T-helper 2 cell treated with Interferon-gamma antibody and Interleukin-4, amounts not matched to agents 5 μg/mL and 100 μg/mL, for 36 hours (primary cell): Measurements from ENCODE around the gene ZNF776.
A peak's percentile ranks its signal among the peaks of the same experiment; 100 is the strongest.

Experiments
- DNase-seq: peaks from one replicate; pipeline ENCODE4 v3.0.0; 2021; ENCODE audit warnings: low spot score
- H3K27ac Mint-ChIP-seq: one replicate; pipeline ENCODE4 v1.8.0; 2021; ENCODE audit warnings: mild to moderate bottlenecking, mixed read lengths
- H3K27me3 Mint-ChIP-seq: one replicate; pipeline ENCODE4 v1.8.0; 2021; ENCODE audit warnings: low read depth, mixed read lengths
- H3K36me3 Mint-ChIP-seq: one replicate; pipeline ENCODE4 v1.8.0; 2021; ENCODE audit warnings: low read depth, mixed read lengths
- H3K4me1 Mint-ChIP-seq: one replicate; pipeline ENCODE4 v1.8.0; 2021; ENCODE audit warnings: low read depth, mixed read lengths
- H3K4me3 Mint-ChIP-seq: one replicate; pipeline ENCODE4 v1.8.0; 2022; ENCODE audit warnings: mild to moderate bottlenecking, moderate library complexity, mixed read lengths
- H3K9me3 Mint-ChIP-seq: one replicate; pipeline ENCODE4 v1.8.0; 2021; ENCODE audit warnings: mixed read lengths

Gene ZNF776

GRCh38 chr19:57754091-57754673 lies 7.6 kb downstream of the ZNF776 start:
- peaks cover 96% of the 10 kb centered on the region for H3K36me3 Mint-ChIP-seq
- H3K27ac Mint-ChIP-seq, result no peak overlapping the region
- no peaks in the 10 kb centered on the region for H3K4me1 Mint-ChIP-seq
- H3K4me3 Mint-ChIP-seq, result no peak overlapping the region
- H3K9me3 Mint-ChIP-seq, result peaks cover 89% of the 10 kb centered on the region
- H3K27me3 Mint-ChIP-seq, result no peaks in the 10 kb centered on the region
- no peak for DNase-seq

DNA sequence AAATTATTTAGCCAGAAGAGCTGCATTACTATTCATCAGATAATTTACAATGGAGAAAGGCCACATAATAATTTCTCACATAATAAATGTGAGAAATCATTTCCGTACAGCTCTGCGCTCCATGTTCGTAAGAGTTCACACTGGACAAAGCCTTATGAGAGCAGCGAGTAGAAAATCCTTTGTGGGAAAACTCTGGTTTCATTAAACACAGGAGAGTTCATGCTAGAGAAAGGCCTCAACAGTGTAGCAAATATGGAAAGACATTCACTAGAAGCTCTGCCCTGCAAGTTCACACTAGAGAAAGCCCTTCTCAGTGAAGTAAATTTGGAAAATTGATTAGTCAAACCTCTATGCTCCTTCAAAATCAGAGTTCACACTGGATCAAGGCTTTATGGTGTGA lies 8.4 kb downstream of the ZNF776 start:
- no peaks in the 10 kb centered on the region for H3K27me3 Mint-ChIP-seq
- peaks cover 96% of the 10 kb centered on the region for H3K36me3 Mint-ChIP-seq
- H3K4me3 Mint-ChIP-seq, result no peak overlapping the region
- H3K27ac Mint-ChIP-seq, result no peak overlapping the region
- peaks cover 88% of the 10 kb centered on the region for H3K9me3 Mint-ChIP-seq
- no peak for DNase-seq
- no peaks in the 10 kb centered on the region for H3K4me1 Mint-ChIP-seq

GRCh38 chr19:57757941-57758340 lies 11.3 kb downstream of the ZNF776 start:
- H3K4me1 Mint-ChIP-seq, result no peaks in the 10 kb centered on the region
- H3K9me3 Mint-ChIP-seq, result peaks cover 78% of the 10 kb centered on the region
- DNase-seq, result no peak
- no peak overlapping the region for H3K27ac Mint-ChIP-seq
- no peak overlapping the region for H3K4me3 Mint-ChIP-seq
- H3K36me3 Mint-ChIP-seq, result peaks cover 85% of the 10 kb centered on the region
- no peaks in the 10 kb centered on the region for H3K27me3 Mint-ChIP-seq

- H3K27ac Mint-ChIP-seq, result no peak overlapping the region
- H3K9me3 Mint-ChIP-seq, result peaks cover 73% of the 10 kb centered on the region
- H3K4me1 Mint-ChIP-seq, result no peaks in the 10 kb centered on the region
- H3K4me3 Mint-ChIP-seq, result no peak overlapping the region
- H3K27me3 Mint-ChIP-seq, result no peaks in the 10 kb centered on the region
- no peak for DNase-seq
- H3K36me3 Mint-ChIP-seq, result peaks cover 77% of the 10 kb centered on the region
These were observed 12.5 kb downstream of the ZNF776 start for GRCh38 chr19:57759096-57759495.

GRCh38 chr19:57769345-57770131 lies 22.9 kb downstream of the ZNF776 start, which contains the start of gene ZNF586:
Gene ZNF586, plus strand, starts transcription at chr19:57769676. Its CDS starts 167 bp downstream, at chr19:57769843.
- H3K9me3 Mint-ChIP-seq, result peaks cover 57% of the 10 kb centered on the region
- H3K27me3 Mint-ChIP-seq, result no peaks in the 10 kb centered on the region
- H3K36me3 Mint-ChIP-seq, result peaks cover 56% of the 10 kb centered on the region

DNA sequence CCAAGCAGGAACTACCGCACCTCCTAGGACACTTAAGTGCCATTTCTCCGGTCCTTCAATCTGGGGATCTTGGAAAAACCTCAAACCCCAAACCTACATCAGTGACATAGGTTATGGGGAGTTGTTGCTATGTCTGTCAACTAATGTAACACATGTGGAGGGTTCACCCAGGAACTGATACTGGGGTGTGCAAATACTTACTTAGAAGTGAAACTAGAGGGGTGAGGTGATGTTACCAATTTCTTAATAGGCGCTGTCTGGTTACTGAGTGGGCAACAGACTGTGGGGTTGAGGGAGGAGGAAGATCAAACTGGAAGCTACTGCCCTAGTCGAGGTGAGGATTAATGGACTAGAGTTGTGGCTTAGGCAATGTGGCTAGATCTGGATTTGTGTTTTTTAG lies 24.8 kb downstream of the ZNF776 start:
- Mint-ChIP-seq H3K27ac (no peak overlapping the region), H3K27me3 (no peaks in the 10 kb centered on the region), H3K4me1 (peaks cover 9% of the 10 kb centered on the region), H3K4me3 (peak overlapping the region; percentile 14), H3K36me3 (peaks cover 73% of the 10 kb centered on the region), H3K9me3 (peaks cover 58% of the 10 kb centered on the region)
- no peak for DNase-seq

More at GRCh38 chr19:57769345-57770131, 22.9 kb downstream of the ZNF776 start, which contains the start of gene ZNF586:
- peak; percentile 85 for DNase-seq
- Mint-ChIP-seq H3K27ac (peak within 1 kb of the TSS; percentile 92), H3K4me3 (peak within 1 kb of the TSS; percentile 92), H3K4me1 (peaks cover 9% of the 10 kb centered on the region)

DNA sequence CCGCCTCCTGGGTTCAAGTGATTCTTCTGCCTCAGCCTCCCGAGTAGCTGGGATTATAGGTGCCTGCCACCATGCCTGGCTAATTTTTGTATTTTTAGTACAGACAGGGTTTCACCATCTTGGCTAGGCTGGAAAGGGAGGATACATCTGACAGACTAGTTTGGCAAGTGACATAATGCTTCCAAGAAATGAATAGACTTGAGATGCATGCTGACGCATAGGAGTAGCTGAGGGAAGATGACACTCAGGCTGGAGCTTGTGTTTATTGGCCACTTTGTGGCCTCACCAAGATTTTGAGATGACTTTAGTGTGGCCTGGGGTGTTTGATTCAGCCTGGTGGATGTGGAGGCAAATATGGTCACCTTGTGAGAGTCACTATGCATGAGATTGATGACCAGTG lies 26.9 kb downstream of the ZNF776 start:
- Mint-ChIP-seq H3K27me3 (no peaks in the 10 kb centered on the region), H3K4me3 (peak overlapping the region; percentile 15), H3K9me3 (peaks cover 64% of the 10 kb centered on the region), H3K4me1 (peaks cover 9% of the 10 kb centered on the region), H3K36me3 (peaks cover 85% of the 10 kb centered on the region), H3K27ac (no peak overlapping the region)
- no peak for DNase-seq

- Mint-ChIP-seq H3K4me3 (no peak overlapping the region), H3K27ac (no peak overlapping the region), H3K4me1 (peaks cover 3% of the 10 kb centered on the region), H3K36me3 (peaks cover 90% of the 10 kb centered on the region), H3K9me3 (peaks cover 72% of the 10 kb centered on the region), H3K27me3 (no peaks in the 10 kb centered on the region)
- DNase-seq, result no peak
These were observed 30.2 kb downstream of the ZNF776 start for GRCh38 chr19:57776764-57777296.

DNA sequence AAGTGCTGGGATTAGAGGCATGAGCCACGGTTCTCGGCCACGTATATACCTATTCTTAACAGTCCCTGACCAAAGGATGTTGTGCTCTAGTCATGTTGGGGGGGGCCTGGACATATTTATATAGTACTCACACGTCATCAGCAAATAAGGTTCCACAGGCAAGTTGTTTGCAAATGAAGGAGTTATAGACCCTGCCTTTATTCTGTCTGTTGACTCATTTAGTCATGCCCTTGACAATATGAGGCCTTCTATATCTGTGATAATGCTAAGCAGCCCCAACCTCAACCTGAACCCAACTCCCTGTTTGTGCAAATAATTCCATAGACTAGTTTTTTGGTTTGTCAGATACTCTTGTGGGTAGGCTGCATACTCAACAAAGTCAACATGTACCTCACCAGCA lies 31.7 kb downstream of the ZNF776 start:
- peaks cover 64% of the 10 kb centered on the region for H3K9me3 Mint-ChIP-seq
- H3K36me3 Mint-ChIP-seq, result peaks cover 83% of the 10 kb centered on the region
- no peak overlapping the region for H3K27ac Mint-ChIP-seq
- DNase-seq, result no peak
- H3K4me1 Mint-ChIP-seq, result peaks cover 3% of the 10 kb centered on the region
- H3K27me3 Mint-ChIP-seq, result no peaks in the 10 kb centered on the region
- no peak overlapping the region for H3K4me3 Mint-ChIP-seq

GRCh38 chr19:57779220-57779845 lies 32.7 kb downstream of the ZNF776 start:
- Mint-ChIP-seq H3K4me3 (no peak overlapping the region), H3K4me1 (no peaks in the 10 kb centered on the region), H3K36me3 (peaks cover 81% of the 10 kb centered on the region), H3K27ac (no peak overlapping the region), H3K9me3 (peaks cover 59% of the 10 kb centered on the region), H3K27me3 (no peaks in the 10 kb centered on the region)
- DNase-seq, result no peak

DNA sequence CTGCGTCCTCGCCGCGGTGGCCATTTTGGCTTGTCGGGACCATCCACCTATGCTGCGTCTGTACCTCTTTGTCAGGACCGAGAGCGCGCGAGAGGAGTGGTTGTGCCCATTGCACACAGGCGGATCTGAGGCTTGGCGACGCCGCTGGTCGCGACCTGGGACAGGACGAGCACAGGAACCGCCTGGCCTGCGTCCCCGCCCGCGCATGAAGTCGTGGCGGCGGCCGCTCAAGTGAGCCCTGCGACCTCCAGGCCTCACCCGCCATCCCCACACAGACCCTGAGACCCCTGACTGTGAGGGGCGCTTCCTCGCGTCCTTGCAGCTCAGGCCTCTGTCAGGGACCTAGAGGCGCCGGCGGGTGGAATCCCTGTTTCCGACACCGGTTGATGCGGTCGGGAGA lies 39.7 kb downstream of the ZNF776 start:
- peaks cover 52% of the 10 kb centered on the region for H3K9me3 Mint-ChIP-seq
- no peaks in the 10 kb centered on the region for H3K27me3 Mint-ChIP-seq
- H3K27ac Mint-ChIP-seq, result no peak overlapping the region
- H3K4me1 Mint-ChIP-seq, result no peaks in the 10 kb centered on the region
- H3K4me3 Mint-ChIP-seq, result no peak overlapping the region
- DNase-seq, result no peak
- peaks cover 65% of the 10 kb centered on the region for H3K36me3 Mint-ChIP-seq

GRCh38 chr19:57786906-57787305 lies 40.3 kb downstream of the ZNF776 start:
- H3K4me1 Mint-ChIP-seq, result no peaks in the 10 kb centered on the region
- H3K36me3 Mint-ChIP-seq, result peaks cover 67% of the 10 kb centered on the region
- H3K27ac Mint-ChIP-seq, result no peak overlapping the region
- no peak for DNase-seq
- H3K27me3 Mint-ChIP-seq, result no peaks in the 10 kb centered on the region
- peaks cover 50% of the 10 kb centered on the region for H3K9me3 Mint-ChIP-seq
- H3K4me3 Mint-ChIP-seq, result no peak overlapping the region

- Mint-ChIP-seq H3K4me1 (no peaks in the 10 kb centered on the region), H3K4me3 (no peak overlapping the region), H3K27ac (no peak overlapping the region), H3K9me3 (peaks cover 49% of the 10 kb centered on the region), H3K27me3 (no peaks in the 10 kb centered on the region), H3K36me3 (peaks cover 67% of the 10 kb centered on the region)
- no peak for DNase-seq
These were observed 41.6 kb downstream of the ZNF776 start for GRCh38 chr19:57788114-57788692.

DNA sequence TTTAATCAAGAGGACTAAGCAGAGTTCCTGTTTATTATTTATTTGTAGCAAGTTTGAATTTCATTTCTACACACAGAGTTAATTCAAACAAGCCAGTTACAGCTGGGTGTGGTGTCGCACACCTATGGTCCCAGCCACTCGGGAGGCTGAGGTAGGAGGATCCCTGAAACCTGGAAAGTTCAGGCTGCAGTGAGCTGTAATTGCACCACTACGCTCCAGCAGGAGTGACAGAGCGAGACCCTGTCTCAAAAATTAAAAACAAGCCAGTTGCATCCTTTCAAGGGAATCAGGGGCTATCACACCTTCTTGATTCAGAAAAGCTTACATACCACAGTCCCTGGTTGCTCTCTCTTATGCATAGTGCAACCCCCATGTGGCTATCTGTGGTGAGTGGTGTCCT lies 42.7 kb downstream of the ZNF776 start:
- DNase-seq, result no peak
- peaks cover 67% of the 10 kb centered on the region for H3K36me3 Mint-ChIP-seq
- H3K4me1 Mint-ChIP-seq, result no peaks in the 10 kb centered on the region
- no peak overlapping the region for H3K4me3 Mint-ChIP-seq
- H3K27me3 Mint-ChIP-seq, result no peaks in the 10 kb centered on the region
- H3K9me3 Mint-ChIP-seq, result peaks cover 53% of the 10 kb centered on the region
- no peak overlapping the region for H3K27ac Mint-ChIP-seq
